ENCODE measurements around the gene TMEM208. TPM values are rescaled to one million over a fixed set of nuclear protein-coding genes. Genes with fewer than 3 reads are reported as not detected.
A peak's percentile ranks its signal among the peaks of the same experiment; 100 is the strongest.

Gene TMEM208
- total RNA-seq, 1 experiment from 2014 or later, result 48.4 TPM

DNA sequence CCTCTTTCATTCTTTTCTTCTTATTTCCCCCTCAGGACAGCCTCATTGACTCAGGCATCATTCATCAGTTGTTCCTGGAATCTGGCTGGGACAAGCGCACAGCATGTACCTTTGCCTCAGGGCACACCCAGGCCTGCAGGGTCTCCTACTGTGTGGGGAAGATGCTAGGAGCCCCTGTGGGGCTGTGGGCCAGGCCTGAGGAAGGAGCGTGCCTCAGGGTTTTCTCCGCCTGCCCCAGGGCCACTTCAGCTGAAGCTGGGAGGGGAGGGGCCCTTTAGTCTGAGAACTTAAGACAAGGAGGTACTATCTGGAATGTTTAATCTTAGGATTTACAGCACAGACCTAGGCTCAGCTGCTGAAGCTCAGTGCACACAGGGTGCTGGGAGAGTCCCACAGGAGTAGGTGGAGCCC, 20.1 kb upstream of the TMEM208 start:
- ChIA-PET POLR2A (interaction anchor here (0.7 kb wide), 1 partner anchor 8 kb away, joined by 3 read pairs; the partner anchor contains the start of gene ELMO3), CTCF (interaction anchor here (1.0 to 9.1 kb wide), 3 partner anchors 8 to 246 kb away, joined by 3 to 65 read pairs (median 4); partner anchors contain the start of genes CES3, ELMO3 and FHOD1)
- H3K27ac Mint-ChIP-seq, result no peak overlapping the region
- no peak for TF ChIP-seq TCF7 (CRISPR knock-in tag; IDR thresholded peaks at IDR 0.05; ENCODE audit: low read depth)
- TF ChIP-seq RORB (CRISPR knock-in tag; IDR thresholded peaks at IDR 0.05), result no peak
- TF ChIP-seq TEAD4 (CRISPR knock-in tag; IDR thresholded peaks at IDR 0.05), result no peak
- TF ChIP-seq ZNF138 (CRISPR knock-in tag; conservative IDR thresholded peaks at IDR 0.05), result no peak
- no peak for TF ChIP-seq ZNF219 (CRISPR knock-in tag; IDR thresholded peaks at IDR 0.05; ENCODE audit: borderline replicate concordance)
- no peak for TF ChIP-seq HMGA2 (CRISPR knock-in tag; IDR thresholded peaks at IDR 0.05)
- ATAC-seq (no peak), DNase-seq (ENCODE audit: low spot score) (no peak)
- no peaks in the 10 kb centered on the region for H3K36me3 Mint-ChIP-seq
- H3K4me1 Mint-ChIP-seq, result no peaks in the 10 kb centered on the region
- no peak overlapping the region for H3K4me3 Mint-ChIP-seq
- no peaks in the 10 kb centered on the region for H3K9me3 Mint-ChIP-seq
- peaks cover 4% of the 10 kb centered on the region for H3K27me3 Mint-ChIP-seq (ENCODE audit: low read depth)

DNA sequence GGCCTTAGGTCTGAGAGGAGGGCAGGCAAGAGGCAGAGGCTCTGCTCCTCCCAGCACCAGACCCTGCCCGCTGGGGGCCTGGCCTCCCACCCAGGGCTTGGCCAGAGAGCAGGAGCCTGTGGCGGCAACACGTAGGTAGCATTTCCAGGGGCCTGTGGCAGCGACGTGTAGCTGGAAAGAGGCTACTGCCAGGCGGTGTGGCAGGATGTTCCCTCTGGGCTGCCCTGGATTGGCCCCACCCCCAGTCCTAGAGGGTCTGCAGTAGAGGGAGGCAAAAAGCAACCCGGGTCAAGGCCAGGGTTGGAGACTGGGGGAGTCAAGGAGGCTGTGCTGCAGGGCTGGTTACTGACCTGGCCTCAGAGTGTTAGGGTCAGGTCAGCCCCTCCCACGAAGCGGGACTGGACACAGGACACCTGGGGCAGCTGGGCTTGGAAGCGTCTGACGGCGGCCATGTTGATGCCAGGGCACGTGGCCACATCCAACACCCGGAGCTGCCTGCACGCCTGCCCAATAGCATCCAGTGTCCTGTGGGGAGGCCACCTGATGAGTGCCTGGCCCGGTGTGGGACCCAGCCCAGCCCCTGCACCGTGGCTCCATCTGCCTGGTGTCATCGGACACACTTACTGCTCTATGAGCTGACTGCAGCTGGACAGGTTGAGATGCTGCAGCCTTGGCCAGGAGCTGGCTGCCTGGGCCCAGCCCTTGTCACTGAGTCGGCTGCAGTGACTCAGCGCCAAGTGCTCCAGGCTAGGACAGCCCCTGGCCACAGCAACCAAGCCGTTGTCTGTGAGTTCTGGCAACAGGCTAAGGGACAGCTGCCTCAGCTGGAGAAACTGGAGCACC, 19.5 kb upstream of the TMEM208 start:
- no peak for DNase-seq (ENCODE audit: low spot score)
- H3K4me1 Mint-ChIP-seq, result no peaks in the 10 kb centered on the region
- H3K4me3 Mint-ChIP-seq, result no peak overlapping the region
- no peaks in the 10 kb centered on the region for H3K9me3 Mint-ChIP-seq
- no peak overlapping the region for H3K27ac Mint-ChIP-seq
- ChIA-PET POLR2A (interaction anchor here (0.6 to 1.7 kb wide), 3 partner anchors 9 to 19 kb away, joined by 3 to 8 read pairs (median 7); partner anchors contain the start of genes ELMO3 and TMEM208), CTCF (interaction anchor here (1.7 to 9.1 kb wide), 2 partner anchors 9 to 247 kb away, joined by 4 to 65 read pairs; partner anchors contain the start of genes CES3 and ELMO3)
- no peaks in the 10 kb centered on the region for H3K36me3 Mint-ChIP-seq
- peaks cover 5% of the 10 kb centered on the region for H3K27me3 Mint-ChIP-seq (ENCODE audit: low read depth)
- TF ChIP-seq TEAD1 (CRISPR knock-in tag; IDR thresholded peaks at IDR 0.05) (no peak), ZNF121 (CRISPR knock-in tag; IDR thresholded peaks at IDR 0.05) (0 out of 2 replicates have a peak, but pooled peaks have one; percentile 13)
- ATAC-seq, result peak; percentile 28

DNA sequence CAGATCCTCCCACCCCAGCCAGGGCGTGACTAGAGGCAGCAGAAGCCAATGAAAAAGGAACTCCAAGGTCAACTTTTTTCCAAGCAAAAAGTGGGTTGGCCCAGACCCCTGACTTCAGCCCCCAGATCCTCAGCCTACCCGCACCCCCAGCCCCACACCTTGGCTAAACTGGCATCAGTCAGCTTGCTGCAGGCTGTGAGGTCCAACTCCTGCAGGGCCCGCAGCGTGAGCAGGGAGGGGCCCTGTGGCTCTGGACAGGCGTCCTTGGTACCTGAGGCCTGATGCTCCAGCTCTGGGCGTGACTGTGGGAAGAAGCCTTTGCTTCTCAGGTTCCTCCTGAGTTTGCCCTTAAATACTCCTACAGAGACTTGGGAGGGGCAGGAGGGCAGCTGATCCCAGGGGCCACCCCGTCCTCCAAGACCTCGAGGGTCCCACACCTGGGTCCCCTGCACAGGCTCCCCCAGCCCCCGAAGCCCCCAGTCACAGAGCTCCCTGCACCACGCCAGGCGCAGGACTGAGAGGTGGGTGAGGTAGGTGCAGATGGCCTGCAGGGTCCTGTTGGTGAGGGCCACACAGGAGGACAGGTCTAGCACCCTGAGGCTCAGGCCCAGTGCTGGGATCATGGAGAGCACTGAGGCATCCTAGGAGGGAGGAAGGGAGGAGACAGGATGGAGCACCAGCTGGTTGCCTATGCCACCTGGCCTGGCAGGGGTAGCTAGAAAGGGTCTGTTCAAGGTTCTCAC, 18.6 kb upstream of the TMEM208 start:
- POLR2A ChIA-PET, result interaction anchor here (0.6 to 2.1 kb wide), 3 partner anchors 10 to 38 kb away, joined by 7 to 8 read pairs (median 7); partner anchors contain the start of genes FHOD1 and TMEM208
- Mint-ChIP-seq H3K4me3 (no peak overlapping the region), H3K36me3 (no peaks in the 10 kb centered on the region), H3K4me1 (no peaks in the 10 kb centered on the region), H3K27me3 (ENCODE audit: low read depth) (peaks cover 5% of the 10 kb centered on the region), H3K27ac (no peak overlapping the region), H3K9me3 (no peaks in the 10 kb centered on the region)
- ATAC-seq (no peak), DNase-seq (ENCODE audit: low spot score) (no peak)
- CTCF ChIA-PET, result interaction anchor here (0.6 to 9.1 kb wide), 5 partner anchors 9 to 247 kb away, joined by 3 to 65 read pairs (median 6); partner anchors contain the start of genes CES3 and ELMO3
- TF ChIP-seq, protein P1, sequence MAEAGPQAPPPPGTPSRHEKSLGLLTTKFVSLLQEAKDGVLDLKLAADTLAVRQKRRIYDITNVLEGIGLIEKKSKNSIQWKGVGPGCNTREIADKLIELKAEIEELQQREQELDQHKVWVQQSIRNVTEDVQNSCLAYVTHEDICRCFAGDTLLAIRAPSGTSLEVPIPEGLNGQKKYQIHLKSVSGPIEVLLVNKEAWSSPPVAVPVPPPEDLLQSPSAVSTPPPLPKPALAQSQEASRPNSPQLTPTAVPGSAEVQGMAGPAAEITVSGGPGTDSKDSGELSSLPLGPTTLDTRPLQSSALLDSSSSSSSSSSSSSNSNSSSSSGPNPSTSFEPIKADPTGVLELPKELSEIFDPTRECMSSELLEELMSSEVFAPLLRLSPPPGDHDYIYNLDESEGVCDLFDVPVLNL (CRISPR knock-in tag; IDR thresholded peaks at IDR 0.05; ENCODE audit: borderline replicate concordance, low read depth), result no peak
- TF ChIP-seq ZNF232 (CRISPR knock-in tag; IDR thresholded peaks at IDR 0.05), result no peak
- no peak for TF ChIP-seq ZNF671 (CRISPR knock-in tag; IDR thresholded peaks at IDR 0.05)
- TF ChIP-seq GRHL2 (CRISPR knock-in tag; IDR thresholded peaks at IDR 0.05; ENCODE audit: insufficient replicate concordance, severe bottlenecking), result no peak
- TF ChIP-seq, protein P2, sequence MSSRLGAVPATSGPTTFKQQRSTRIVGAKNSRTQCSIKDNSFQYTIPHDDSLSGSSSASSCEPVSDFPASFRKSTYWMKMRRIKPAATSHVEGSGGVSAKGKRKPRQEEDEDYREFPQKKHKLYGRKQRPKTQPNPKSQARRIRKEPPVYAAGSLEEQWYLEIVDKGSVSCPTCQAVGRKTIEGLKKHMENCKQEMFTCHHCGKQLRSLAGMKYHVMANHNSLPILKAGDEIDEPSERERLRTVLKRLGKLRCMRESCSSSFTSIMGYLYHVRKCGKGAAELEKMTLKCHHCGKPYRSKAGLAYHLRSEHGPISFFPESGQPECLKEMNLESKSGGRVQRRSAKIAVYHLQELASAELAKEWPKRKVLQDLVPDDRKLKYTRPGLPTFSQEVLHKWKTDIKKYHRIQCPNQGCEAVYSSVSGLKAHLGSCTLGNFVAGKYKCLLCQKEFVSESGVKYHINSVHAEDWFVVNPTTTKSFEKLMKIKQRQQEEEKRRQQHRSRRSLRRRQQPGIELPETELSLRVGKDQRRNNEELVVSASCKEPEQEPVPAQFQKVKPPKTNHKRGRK (CRISPR knock-in tag; IDR thresholded peaks at IDR 0.05; ENCODE audit: borderline replicate concordance), result no peak
- TF ChIP-seq, protein P3, sequence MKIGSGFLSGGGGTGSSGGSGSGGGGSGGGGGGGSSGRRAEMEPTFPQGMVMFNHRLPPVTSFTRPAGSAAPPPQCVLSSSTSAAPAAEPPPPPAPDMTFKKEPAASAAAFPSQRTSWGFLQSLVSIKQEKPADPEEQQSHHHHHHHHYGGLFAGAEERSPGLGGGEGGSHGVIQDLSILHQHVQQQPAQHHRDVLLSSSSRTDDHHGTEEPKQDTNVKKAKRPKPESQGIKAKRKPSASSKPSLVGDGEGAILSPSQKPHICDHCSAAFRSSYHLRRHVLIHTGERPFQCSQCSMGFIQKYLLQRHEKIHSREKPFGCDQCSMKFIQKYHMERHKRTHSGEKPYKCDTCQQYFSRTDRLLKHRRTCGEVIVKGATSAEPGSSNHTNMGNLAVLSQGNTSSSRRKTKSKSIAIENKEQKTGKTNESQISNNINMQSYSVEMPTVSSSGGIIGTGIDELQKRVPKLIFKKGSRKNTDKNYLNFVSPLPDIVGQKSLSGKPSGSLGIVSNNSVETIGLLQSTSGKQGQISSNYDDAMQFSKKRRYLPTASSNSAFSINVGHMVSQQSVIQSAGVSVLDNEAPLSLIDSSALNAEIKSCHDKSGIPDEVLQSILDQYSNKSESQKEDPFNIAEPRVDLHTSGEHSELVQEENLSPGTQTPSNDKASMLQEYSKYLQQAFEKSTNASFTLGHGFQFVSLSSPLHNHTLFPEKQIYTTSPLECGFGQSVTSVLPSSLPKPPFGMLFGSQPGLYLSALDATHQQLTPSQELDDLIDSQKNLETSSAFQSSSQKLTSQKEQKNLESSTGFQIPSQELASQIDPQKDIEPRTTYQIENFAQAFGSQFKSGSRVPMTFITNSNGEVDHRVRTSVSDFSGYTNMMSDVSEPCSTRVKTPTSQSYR (CRISPR knock-in tag; IDR thresholded peaks at IDR 0.05), result no peak
- no peak for TF ChIP-seq GTF2I (CRISPR knock-in tag; conservative IDR thresholded peaks at IDR 0.05)
- TF ChIP-seq, protein P4, sequence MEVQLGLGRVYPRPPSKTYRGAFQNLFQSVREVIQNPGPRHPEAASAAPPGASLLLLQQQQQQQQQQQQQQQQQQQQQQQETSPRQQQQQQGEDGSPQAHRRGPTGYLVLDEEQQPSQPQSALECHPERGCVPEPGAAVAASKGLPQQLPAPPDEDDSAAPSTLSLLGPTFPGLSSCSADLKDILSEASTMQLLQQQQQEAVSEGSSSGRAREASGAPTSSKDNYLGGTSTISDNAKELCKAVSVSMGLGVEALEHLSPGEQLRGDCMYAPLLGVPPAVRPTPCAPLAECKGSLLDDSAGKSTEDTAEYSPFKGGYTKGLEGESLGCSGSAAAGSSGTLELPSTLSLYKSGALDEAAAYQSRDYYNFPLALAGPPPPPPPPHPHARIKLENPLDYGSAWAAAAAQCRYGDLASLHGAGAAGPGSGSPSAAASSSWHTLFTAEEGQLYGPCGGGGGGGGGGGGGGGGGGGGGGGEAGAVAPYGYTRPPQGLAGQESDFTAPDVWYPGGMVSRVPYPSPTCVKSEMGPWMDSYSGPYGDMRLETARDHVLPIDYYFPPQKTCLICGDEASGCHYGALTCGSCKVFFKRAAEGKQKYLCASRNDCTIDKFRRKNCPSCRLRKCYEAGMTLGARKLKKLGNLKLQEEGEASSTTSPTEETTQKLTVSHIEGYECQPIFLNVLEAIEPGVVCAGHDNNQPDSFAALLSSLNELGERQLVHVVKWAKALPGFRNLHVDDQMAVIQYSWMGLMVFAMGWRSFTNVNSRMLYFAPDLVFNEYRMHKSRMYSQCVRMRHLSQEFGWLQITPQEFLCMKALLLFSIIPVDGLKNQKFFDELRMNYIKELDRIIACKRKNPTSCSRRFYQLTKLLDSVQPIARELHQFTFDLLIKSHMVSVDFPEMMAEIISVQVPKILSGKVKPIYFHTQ (CRISPR knock-in tag; IDR thresholded peaks at IDR 0.05), result no peak
- no peak for TF ChIP-seq OVOL2 (CRISPR knock-in tag; IDR thresholded peaks at IDR 0.05; ENCODE audit: borderline replicate concordance)
- no peak for TF ChIP-seq NFE2L1 (CRISPR knock-in tag; IDR thresholded peaks at IDR 0.05)

Measured in WTC11 (cell line).